ENCODE measurements around the gene GRM7. TPM values are rescaled to one million over a fixed set of nuclear protein-coding genes. Genes with fewer than 3 reads are reported as not detected.

The GRM7 gene
- 9.9 and 10.8 TPM in 2 replicates for total RNA-seq (ENCODE audit: low replicate concordance)
- long read RNA-seq, partial matches to known transcripts = 1 of 9 reads
- long read RNA-seq, other reads (novel, unspliced or antisense) = 8 of 9 reads

- peaks cover 18% of the 10 kb centered on the region for H3K4me1 Mint-ChIP-seq (ENCODE audit: unreplicated experiment)
- peak within 1 kb of the TSS; percentile 96 for H3K4me3 Mint-ChIP-seq
- DNase-seq (ENCODE audit: extremely low spot score, unreplicated experiment) = no peak
- H3K27me3 Mint-ChIP-seq = peaks cover 74% of the 10 kb centered on the region
- TF ChIP-seq CTCF (conservative IDR thresholded peaks at IDR 0.05) = no peak
- H3K27ac Mint-ChIP-seq = peak within 1 kb of the TSS; percentile 58
- H3K9me3 Mint-ChIP-seq = no peaks in the 10 kb centered on the region
- H3K36me3 Mint-ChIP-seq = no peaks in the 10 kb centered on the region
Observed at GRCh38 chr3:6860954-6861624, at the start of gene GRM7. Gene GRM7, plus strand, starts transcription at chr3:6861115.

GRCh38 chr3:6821411-6821810 is 39.5 kb upstream of the GRM7 start:
- DNase-seq (ENCODE audit: extremely low spot score, unreplicated experiment) = no peak

GRCh38 chr3:6825524-6825923 is 35.4 kb upstream of the GRM7 start:
- TF ChIP-seq CTCF (conservative IDR thresholded peaks at IDR 0.05) = no peak
- H3K9me3 Mint-ChIP-seq = no peaks in the 10 kb centered on the region
- no peaks in the 10 kb centered on the region for H3K4me1 Mint-ChIP-seq (ENCODE audit: unreplicated experiment)
- H3K36me3 Mint-ChIP-seq = no peaks in the 10 kb centered on the region
- no peak for DNase-seq (ENCODE audit: extremely low spot score, unreplicated experiment)
- H3K27ac Mint-ChIP-seq = no peak overlapping the region
- H3K4me3 Mint-ChIP-seq = no peak overlapping the region
- H3K27me3 Mint-ChIP-seq = no peaks in the 10 kb centered on the region

More at GRCh38 chr3:6821411-6821810, 39.5 kb upstream of the GRM7 start:
- Mint-ChIP-seq H3K4me3 (no peak overlapping the region), H3K36me3 (no peaks in the 10 kb centered on the region), H3K27ac (no peak overlapping the region), H3K9me3 (no peaks in the 10 kb centered on the region), H3K4me1 (ENCODE audit: unreplicated experiment) (peaks cover 3% of the 10 kb centered on the region), H3K27me3 (no peaks in the 10 kb centered on the region)
- TF ChIP-seq CTCF (conservative IDR thresholded peaks at IDR 0.05) = no peak

DNA sequence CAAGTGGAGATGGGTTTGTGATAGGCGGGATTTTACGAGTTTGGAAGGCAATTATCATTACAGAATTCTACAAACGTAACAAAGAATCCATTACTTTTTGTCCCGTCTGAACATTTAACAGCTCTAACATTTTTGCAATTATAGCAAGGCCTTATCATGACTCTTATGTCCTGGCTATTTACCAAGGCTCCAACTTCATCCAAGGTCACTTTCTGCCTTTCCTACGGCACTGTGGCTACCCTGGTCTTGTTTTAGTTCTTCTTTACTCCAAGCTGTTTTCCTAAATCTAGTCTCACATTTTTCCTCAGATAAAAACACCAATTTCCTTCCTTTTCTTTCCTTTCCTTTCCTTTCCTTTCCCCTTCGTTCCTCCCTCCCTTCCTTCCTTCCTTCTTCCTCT is 33.5 kb upstream of the GRM7 start:
- Mint-ChIP-seq H3K4me3 (no peak overlapping the region), H3K9me3 (peaks cover 4% of the 10 kb centered on the region), H3K4me1 (ENCODE audit: unreplicated experiment) (no peaks in the 10 kb centered on the region), H3K27ac (no peak overlapping the region), H3K36me3 (no peaks in the 10 kb centered on the region), H3K27me3 (no peaks in the 10 kb centered on the region)
- DNase-seq (ENCODE audit: extremely low spot score, unreplicated experiment) = no peak
- no peak for TF ChIP-seq CTCF (conservative IDR thresholded peaks at IDR 0.05)

- H3K27ac Mint-ChIP-seq = no peak overlapping the region
- no peak overlapping the region for H3K4me3 Mint-ChIP-seq
- H3K4me1 Mint-ChIP-seq (ENCODE audit: unreplicated experiment) = no peaks in the 10 kb centered on the region
- H3K9me3 Mint-ChIP-seq = no peaks in the 10 kb centered on the region
- H3K27me3 Mint-ChIP-seq = peaks cover 2% of the 10 kb centered on the region
- TF ChIP-seq CTCF (conservative IDR thresholded peaks at IDR 0.05) = no peak
- no peak for DNase-seq (ENCODE audit: extremely low spot score, unreplicated experiment)
- no peaks in the 10 kb centered on the region for H3K36me3 Mint-ChIP-seq
Observed at GRCh38 chr3:6844723-6845122, 16.2 kb upstream of the GRM7 start.
